HS-5 (cell line): ENCODE measurements around the gene BANP.
"Not testable (repeated sequence)": the region's sequence is repeated elsewhere in the genome, so short reads cannot be mapped to it uniquely, and the experiment has no call there.

Experiments used
- DNase-seq: peaks from one replicate; pipeline ENCODE4 v3.0.0-alpha.2; 2012; ENCODE audit warnings: low read depth

BANP gene

DNA sequence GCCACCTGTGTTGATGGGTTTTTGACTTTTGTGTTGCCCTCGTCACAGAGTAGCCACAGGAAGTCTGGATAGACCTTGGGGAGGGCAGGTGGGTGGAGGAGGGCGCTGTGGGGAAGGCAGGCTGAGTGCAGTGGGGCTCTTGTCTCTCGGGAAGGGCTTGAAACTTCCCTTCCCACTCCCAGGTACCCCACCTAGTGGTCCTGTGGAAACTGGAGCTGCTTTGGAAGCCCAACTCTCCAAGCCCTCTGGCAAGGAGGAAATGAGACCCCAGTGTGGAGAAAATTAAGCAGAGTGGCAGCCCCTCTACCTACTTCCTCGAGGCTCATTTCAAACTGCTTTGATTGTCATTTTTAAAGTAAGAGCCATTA is 24.1 kb upstream of the BANP start:
- DNase-seq, result no peak

DNA sequence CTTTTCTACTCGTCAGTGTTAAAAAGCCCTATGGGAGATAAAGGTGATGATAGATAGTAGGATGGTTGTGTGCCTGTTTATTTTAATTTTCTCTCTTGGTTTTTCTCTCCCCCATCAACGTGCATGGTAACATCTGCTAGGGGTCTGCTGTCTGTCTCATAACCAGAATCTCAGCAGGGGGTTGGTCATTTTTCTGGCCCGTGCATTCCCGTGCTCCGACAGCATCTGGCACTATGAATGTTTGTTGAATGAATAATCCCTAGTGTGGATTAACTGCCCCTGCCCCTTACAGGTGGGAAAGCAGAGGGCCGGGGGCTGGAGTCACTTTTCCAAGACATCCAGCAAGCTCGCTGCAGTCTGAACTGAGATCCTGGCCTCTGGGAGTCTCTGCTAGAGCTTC is 21.2 kb upstream of the BANP start:
- DNase-seq, result no peak

DNA sequence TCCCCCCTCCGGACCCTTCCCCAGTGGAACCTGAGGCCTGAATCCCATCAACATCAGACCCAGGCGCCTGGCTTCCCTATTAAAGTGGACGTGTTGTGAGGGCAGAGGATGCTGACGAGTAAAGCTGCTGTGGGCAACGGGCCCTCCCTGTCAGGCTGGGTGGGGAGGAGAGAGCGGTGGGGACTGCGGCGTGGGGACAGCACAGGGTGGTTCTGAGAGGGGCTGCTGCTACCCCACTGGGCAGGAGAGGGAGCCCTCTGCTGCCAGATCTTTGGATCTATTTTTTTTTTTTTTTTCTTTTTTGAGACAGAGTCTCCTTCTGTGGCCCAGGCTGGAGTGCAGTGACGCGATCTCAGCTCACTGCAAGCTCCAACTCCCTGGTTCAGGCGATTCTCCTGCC is 20.8 kb upstream of the BANP start:
- DNase-seq, result no peak

DNA sequence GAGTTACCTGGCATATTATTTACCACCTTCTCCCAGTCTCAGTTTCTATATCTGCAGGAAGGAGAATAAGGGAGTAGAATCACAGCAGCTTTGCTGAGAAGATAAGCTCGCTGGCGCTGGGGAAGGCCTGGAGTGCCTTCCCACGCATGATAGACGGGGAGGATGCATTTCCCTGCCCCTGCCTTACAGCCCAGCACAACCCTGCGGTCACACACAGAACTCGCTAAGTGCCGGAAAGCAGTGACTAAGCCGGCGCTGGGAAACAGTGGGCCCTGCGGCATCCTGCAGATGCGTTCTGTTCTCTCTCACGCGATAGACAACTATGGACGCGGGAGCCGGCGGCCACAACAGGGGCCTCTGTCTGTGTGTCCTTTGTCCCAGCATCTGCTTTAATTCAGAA is 19.7 kb upstream of the BANP start:
- DNase-seq, result no peak

DNA sequence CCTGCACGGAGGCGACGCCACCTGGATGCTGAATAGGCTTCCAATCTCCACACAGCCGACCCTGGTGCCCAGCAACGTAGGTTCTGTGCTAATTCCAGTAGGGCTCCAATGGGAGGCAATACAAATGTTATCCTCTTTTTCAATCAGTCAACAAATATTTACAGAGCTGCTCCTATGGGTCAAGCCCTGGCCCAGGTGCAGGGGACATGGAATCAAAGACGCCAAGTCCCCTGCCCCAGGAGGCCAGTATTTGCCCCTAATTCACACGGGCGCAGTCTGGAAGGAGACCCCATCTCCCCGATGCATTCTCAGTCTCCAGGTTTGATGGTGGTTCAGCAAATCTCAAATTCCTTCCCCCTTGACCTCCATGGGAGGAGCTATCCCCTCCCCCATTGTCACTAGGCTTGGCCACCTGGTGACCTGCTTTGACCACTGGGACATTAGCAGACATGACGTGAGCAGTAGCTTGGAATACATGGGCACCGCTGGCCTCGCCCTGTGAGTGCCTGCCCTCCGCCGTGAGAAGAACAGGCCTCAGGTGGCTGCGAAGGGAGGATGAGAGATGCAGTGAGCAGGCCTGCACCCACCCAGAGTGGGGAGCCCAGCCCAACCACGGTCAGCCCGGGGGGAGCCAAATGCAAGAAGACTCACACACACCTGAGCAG is 18.6 kb upstream of the BANP start:
- not testable (repeated sequence) for DNase-seq

DNA sequence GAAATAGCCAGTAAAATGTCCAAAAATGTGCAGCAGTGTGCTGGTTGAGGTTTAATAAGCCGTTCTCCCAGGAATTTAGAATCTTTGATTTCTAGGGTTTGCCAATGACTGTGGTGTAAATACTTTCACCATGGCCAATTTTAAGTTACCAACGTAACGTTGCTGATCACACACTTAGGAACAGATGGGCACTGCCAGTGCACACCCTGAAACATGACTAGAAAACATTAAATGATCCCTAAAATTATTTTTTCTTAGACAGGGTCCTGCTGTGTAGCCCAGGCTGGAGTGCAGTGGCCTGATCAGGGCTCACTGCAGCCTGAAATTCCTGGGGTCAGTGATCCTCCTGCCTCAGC is 18.1 kb upstream of the BANP start:
- DNase-seq, result no peak

DNA sequence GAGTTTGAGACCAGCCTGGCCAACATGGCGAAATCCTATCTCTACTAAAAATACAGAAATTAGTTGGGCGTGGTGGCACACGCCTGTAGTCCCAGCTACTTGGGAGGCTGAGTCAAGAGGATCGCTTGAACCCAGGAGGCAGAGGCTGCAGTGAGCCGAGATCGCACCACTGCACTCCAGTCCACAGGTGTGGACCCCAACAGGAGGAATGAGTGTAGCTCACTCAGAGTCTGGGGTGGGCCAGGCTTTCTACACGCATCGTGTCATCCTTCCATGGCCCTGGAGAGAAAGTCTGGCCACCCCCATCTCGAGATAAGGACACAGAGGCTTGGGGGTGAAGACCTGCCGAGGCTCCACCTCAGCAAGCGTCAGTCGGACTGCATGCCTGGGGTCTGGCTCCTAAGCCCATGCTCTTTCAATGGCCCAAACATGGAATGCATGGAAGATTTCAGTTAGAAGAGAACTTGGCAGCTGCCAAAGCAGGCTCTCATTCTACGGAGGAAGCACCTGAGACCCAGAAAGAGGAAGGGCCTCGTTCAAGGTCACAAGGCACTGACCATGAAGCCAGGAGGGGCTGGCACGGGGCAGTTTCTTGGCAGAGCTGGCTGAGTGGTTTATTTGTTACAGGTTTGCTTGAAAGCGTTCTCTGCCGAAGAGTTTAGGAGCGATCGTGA is 16.3 kb upstream of the BANP start:
- not testable (repeated sequence) for DNase-seq

DNA sequence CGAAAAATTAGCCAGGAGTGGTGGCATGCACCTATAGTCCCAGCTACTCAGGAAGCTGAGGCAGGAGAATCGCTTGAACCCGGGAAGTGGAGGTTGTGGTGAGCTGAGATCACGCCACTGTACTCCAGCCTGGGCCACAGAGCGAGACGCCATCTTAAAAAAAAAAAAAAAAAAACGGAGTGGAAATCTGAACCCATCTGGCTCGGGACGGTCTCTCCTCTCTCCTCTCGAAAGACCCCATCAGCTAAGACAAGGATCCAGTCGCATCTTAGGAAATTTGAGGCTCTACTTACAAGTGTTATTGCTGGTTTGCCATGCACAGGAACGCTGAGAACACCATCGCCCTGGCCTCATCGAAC is 15.2 kb upstream of the BANP start:
- DNase-seq, result not testable (repeated sequence)

DNA sequence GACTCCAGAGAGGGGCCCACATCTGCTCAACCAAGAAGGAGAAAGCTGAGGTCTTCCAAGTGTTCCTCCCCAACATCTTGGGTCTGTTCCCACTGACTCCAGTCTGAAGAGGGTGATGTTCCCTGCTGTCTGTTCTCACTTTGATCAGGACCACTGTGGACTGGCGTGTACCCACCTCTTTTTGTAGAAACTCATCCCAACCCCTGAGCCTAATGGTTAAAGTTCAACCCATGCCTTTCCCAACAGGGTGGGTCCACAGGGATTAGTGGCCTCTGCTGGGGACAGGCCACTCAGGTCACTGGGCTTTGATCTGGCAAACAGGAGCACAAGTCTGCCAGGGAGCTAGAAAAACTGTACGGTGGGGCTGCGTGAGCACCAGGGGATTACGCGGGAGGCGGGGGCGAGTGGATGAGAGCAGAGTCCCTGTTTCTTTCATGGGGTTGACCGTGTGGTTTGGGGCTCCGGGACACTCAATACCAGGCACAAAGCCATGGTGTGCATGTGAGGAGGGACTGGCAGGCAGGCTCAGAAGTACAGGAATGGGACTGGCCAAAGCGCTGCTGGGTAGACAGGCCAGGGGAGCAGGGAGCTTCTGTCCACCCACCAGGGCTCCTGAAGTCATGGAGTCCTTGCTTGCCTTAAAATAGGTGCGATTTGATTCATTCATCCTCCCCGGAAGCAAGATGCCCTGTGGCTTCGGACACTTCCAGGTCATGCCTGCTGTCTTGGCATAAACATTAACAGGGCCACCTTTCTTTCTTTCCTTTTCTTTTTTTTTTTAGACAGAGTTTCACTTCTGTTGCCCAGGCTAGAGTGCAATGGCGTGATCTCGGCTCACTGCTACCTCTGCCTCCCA is 14.6 kb upstream of the BANP start, which contains the start of gene CA5A:
Gene CA5A, minus strand, starts transcription at position 155 of the 856 bp plus-strand sequence. Its CDS starts 79 bp downstream, at position 76.
- no peak for DNase-seq

DNA sequence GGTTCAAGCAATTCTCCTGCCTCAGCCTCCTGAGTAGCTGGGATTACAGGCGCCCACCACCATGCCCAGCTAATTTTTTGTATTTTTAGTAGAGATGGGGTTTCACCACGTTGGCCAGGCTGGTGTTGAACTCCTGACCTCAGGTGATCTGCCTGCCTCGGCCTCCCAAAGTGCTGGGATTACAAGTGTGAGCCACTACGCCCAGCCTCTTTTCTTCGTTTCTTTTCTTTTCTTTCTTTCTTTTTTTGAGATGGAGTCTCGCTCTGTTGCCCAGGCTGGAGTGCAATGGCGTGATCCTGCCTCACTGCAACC is 14.0 kb upstream of the BANP start:
- DNase-seq, result not testable (repeated sequence)

DNA sequence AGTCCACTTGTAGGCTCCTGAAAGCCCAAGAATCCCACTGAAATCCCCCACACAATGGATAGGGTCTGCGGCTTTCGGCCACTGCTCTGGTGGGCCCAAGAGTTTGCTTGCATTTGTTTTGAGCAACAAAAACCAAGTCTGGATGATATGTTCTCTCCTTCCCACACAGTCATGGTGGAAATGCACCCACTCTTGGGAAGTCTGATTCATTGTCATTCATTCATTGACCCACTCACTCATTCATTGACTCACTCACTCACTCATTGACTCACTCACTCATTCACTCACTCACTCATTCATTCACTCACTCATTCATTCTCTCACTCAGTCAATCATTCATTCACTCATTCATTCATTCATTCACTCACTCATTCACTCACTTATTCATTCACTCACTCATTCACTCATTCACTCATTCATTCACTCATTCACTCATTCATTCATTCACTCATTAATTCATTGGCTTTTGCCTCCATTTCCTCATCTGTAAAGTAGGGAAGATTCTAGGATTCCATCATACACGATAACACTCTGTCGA is 12.8 kb upstream of the BANP start:
- DNase-seq, result no peak

DNA sequence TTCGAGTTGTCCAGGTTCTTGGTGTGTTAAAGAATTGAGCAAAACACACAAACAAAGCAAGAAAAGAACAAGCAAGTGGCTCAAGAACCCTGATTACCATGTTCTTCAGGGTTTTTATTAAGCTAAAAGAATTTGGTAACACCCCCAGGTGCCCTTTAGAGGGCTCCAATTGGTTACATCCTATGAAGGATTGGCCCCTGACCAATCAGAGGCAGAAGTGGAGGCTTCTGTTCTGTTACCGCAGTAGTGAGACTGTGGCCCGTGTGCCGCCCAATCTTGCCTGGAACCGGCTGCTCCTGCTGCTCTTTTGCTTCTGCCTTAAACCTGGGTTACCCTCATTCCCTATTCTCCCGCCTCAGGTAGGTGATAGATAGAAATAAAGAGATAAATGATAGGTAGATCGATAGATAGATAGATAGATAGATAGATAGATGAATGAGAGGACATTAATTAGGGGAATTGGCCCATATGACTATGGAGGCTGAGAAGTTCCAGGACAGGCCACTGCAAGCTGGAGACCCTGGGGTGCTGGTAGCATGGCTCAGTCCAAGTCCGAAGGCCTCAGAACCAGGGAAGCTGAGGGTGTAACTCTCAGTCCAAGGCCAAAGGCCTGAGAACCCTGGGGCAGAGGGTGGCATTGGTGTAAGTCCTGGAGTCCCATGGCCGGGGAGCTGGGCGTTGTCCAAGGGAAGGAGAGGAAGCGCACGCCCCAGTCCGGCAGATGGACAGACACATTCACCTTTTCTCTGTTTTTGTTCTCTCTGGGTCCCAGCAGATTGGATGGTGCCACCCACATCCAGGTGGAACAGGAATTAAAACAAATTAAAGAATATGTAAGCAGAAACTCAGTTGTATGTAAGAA is 11.4 kb upstream of the BANP start:
- DNase-seq, result no peak

DNA sequence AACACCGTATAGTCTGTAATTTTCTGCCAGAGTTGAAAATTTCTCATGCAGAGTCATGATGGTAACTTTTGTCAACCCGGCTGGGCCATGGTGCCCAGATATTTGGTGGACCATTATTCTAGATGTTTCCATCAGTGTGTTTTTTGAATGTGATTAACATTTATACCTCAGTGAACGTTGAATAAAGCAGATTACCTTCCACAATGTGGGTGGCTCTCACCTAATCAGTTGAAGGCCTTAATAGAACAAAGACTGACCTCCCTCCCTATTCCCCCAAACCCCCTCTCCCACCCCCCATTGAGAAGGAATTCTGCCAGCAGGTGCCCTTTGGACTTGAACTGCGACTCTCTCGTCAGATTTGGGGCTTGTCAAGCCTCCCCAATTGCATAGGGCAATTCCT is 8.6 kb upstream of the BANP start:
- no peak for DNase-seq

DNA sequence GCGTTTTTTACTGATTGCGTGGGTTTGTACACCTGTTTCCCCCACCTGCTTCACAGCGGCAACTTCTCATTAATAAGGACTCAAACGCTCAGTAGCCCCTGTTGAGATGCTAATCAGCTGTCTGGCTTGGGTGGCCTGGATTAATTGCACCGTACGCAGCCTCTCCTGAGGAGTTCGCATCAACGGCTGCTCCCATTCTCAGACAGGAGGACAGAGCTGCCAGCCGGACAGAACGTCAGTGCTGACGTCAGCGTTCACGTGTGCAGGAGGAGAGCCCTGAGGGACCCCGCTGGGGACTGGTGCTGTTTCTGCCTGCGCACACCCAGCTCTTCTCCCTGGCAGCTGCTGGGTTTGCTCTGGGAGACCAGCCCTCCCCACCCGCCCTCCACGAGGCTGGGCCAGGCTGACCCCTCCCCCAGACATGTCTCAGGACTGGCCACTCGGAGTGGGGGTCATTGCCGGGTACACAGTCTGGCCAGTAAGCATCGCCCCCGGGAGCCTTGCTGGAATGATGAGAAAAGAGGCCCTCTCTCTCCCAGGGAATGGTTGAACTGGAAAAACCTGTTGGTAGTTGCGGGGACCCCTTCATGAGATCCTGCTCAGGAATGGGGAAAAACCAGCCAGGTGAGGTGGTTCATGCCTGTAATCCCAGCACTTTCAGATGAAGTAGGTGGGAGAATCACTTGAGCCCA is 5.7 kb upstream of the BANP start:
- DNase-seq, result no peak

DNA sequence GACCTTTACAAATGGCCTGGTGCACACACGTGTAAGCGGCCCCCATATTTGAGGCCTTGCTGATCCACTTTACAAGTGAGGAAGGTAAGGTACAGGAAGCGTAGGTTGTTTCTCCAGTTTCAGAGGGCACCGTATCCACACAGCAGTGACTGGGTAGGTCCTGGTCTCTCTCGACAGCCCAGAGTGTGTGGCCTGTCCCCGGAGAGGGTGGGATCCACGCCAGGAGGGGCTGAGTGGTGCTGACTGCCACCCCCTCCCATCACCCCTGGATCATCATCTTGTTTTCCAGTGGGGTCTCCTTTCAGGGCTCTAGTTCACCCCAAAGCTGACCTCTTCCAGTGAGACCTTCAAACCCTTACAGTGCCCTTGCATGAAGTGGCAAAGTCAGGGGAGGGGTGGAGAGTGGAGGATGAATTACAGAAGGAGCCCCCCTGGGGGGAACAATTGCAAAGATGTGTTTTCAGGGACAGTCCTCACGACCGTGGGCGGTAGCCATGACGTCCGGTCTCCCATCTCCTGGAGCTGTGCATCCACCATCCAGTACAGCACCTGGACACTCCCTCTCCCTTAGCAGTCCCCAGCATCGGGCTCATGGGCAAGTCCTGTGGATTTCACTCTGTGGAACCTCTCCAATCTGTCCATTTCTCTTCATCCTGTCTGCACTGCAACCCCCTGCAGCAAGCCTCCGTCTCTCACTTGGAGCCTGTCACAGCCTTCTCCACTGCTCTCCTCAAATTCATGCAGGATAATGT is 4.5 kb upstream of the BANP start:
- no peak for DNase-seq

DNA sequence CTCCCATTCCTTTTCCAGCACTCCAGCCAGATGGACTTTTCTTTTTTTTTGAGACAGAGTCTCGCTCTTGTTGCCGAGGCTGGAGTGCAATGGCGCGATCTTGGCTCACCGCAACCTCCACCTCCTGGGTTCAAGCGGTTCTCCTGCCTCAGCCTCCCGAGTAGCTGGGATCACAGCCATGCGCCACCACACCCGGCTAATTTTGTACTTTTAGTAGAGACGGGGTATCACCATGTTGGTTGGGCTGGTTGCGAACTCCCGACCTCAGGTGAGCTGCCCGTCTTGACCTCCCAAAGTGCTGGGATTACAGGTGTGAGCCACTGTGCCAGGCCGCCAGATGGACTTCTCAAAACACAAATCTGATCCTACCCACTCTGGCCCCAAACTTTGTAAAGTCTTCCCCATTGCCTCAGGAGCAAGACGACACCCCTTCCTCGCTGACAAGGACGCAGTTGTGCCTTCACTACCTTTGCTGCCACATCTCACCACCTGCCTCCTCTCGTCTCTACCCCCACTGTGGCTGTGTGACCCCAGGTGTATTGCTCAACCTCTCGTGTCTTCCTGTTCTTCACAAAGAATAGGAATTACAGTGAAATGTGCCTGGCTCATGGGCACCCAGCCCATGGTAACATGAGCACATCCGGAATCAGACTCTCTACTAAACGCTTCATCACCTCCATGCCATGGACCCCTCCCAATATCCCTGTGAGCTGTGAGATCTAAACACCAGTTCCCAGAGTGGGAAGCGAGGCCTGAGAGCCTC is 3.7 kb upstream of the BANP start:
- DNase-seq, result no peak

DNA sequence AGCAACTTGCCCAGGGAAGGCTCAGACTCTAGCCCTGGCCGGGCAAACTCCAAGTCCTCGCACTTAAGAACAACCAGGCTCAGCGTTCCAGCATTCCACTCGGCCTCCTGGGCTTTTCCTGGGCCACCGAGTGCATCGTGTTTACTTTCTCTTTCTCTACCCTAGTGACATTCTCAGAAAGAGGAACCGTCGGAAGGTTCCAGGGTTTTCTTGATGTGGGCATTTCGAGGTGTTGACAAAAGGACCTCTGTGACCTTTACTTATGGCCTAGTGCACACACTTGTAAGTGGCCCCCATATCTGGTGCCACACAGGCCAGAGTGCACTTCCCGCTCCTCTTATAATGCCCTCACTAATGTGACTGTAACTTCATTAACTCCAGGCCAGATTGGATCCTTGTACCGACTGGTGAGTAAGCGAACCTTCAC is 3.1 kb upstream of the BANP start:
- DNase-seq, result no peak

DNA sequence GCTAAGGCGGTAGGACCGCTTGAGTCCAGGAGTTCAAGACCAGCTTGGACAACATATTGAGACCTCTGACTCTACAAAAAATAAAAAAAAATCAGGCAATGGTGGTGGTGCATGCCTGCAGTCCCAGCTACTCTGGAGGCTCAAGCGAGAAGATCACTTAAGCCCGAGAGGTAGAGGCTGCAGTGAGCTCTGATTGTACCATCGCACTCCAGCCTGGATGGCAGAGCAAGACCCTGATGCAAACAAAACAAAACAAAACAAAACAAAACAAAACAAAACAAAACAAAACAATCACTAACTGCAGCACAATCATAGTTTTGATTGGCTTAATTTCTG is 2.5 kb upstream of the BANP start:
- DNase-seq, result no peak

DNA sequence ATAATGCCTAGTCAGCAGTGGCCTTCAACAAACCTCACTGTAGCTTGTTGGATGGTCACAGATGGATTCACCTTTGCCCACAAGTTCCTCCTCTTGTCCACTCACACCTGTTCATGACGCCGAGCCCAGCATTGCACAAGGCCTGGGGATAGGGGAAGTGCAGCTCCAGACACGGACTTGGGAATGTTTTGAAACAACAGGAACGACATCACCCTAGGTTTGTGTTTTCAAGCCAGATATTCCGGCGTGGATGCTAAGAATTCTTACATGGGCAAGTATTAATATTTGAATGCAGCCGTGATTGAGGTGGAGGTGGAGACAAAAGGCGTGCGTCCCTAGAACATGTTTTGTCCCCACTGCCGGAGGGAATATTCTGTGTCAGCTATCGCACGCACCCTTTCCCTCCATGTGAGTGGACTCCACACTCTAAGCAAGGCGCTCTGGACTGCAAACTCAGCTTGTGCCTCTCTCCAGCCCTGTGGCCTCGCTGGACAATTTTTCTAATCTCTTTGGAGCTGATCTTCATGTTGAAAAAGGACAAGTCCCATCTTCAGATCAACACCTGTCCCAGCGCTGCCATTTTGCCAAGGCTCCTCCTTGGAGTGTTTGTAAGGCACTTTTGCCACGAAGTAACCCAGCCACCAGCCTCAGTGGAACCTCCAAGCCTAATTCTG is 2.0 kb upstream of the BANP start:
- no peak for DNase-seq
